ENCODE results near the gene SLC22A1. TPM values are rescaled to one million over a fixed set of nuclear protein-coding genes. Genes with fewer than 3 reads are reported as not detected.

The SLC22A1 gene
- total and polyA plus RNA-seq, 2 of the 13 experiments (the other 11 are each of a cell fraction or from before 2014, with no cell fraction given) = 0.80 to 0.87 TPM

DNA sequence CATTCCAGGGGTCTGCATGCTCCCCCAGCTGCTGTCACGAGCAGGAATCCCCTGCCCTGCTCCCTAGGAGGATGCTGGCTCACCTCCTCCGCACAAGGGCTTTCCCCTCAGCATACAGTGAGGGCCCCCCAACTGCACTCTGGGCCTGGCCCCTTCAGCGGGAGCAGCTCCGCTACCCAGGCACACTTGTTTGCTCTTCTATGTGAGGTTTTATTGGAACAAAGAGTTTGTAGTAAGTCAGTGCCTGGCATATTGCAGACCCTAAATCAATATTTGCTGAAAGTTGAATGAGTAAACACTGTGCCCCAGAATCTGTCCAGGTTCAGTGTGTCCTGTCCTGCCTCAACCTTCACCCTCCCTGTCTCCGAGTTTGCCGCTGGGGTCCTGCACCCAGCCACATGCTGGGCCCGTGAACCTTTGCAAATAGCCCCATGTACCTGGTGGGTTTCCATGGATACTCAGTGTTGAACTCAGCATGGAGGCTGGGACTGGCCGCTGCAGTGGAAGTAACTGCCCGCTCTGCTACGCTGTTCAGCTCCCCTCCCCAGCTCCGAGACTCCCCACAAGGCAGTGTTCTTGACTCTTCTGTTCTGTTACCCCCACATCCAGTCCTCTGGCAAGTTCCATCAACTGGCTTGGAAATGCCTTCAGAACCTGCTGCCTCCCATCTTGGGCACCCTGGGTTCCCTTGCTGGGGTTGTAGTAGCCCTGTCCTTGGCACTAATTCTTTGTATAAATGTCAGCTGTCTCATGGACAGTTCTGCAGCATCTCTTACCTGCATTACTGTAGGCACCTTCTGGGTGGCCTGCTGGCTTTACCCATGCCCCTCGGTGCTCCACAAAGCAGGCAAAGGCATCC is 15.7 kb downstream of the SLC22A1 start (continued):
- TF ChIP-seq, protein P1, sequence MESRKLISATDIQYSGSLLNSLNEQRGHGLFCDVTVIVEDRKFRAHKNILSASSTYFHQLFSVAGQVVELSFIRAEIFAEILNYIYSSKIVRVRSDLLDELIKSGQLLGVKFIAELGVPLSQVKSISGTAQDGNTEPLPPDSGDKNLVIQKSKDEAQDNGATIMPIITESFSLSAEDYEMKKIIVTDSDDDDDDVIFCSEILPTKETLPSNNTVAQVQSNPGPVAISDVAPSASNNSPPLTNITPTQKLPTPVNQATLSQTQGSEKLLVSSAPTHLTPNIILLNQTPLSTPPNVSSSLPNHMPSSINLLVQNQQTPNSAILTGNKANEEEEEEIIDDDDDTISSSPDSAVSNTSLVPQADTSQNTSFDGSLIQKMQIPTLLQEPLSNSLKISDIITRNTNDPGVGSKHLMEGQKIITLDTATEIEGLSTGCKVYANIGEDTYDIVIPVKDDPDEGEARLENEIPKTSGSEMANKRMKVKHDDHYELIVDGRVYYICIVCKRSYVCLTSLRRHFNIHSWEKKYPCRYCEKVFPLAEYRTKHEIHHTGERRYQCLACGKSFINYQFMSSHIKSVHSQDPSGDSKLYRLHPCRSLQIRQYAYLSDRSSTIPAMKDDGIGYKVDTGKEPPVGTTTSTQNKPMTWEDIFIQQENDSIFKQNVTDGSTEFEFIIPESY (CRISPR knock-in tag; IDR thresholded peaks at IDR 0.05) = peak; percentile 53
- TF ChIP-seq, protein P2, sequence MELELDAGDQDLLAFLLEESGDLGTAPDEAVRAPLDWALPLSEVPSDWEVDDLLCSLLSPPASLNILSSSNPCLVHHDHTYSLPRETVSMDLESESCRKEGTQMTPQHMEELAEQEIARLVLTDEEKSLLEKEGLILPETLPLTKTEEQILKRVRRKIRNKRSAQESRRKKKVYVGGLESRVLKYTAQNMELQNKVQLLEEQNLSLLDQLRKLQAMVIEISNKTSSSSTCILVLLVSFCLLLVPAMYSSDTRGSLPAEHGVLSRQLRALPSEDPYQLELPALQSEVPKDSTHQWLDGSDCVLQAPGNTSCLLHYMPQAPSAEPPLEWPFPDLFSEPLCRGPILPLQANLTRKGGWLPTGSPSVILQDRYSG (CRISPR knock-in tag; IDR thresholded peaks at IDR 0.05) = no peak
- TF ChIP-seq ZNF260 (CRISPR knock-in tag; IDR thresholded peaks at IDR 0.05; ENCODE audit: borderline replicate concordance, low read depth) = no peak
- TF ChIP-seq, protein P3, sequence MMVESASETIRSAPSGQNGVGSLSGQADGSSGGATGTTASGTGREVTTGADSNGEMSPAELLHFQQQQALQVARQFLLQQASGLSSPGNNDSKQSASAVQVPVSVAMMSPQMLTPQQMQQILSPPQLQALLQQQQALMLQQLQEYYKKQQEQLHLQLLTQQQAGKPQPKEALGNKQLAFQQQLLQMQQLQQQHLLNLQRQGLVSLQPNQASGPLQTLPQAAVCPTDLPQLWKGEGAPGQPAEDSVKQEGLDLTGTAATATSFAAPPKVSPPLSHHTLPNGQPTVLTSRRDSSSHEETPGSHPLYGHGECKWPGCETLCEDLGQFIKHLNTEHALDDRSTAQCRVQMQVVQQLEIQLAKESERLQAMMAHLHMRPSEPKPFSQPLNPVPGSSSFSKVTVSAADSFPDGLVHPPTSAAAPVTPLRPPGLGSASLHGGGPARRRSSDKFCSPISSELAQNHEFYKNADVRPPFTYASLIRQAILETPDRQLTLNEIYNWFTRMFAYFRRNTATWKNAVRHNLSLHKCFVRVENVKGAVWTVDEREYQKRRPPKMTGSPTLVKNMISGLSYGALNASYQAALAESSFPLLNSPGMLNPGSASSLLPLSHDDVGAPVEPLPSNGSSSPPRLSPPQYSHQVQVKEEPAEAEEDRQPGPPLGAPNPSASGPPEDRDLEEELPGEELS (CRISPR knock-in tag; IDR thresholded peaks at IDR 0.05) = peak; percentile 89; the same call in 1 of the 2 replicates
- TF ChIP-seq TARDBP (CRISPR knock-in tag; IDR thresholded peaks at IDR 0.05) = peak; percentile 38; the same call in 1 of the 2 replicates
- TF ChIP-seq AGO1 (IDR thresholded peaks at IDR 0.05; ENCODE audit: low read depth, low read length, poor library complexity, severe bottlenecking) = no peak
- no peak for TF ChIP-seq U2AF1 (optimal IDR thresholded peaks at IDR 0.05; ENCODE audit: low read depth, low read length)
- TF ChIP-seq CBX1 (IDR thresholded peaks at IDR 0.05; ENCODE audit: low read depth) = no peak
- TF ChIP-seq MTF1 (CRISPR knock-in tag; IDR thresholded peaks at IDR 0.05) = no peak
- TF ChIP-seq, protein P4, sequence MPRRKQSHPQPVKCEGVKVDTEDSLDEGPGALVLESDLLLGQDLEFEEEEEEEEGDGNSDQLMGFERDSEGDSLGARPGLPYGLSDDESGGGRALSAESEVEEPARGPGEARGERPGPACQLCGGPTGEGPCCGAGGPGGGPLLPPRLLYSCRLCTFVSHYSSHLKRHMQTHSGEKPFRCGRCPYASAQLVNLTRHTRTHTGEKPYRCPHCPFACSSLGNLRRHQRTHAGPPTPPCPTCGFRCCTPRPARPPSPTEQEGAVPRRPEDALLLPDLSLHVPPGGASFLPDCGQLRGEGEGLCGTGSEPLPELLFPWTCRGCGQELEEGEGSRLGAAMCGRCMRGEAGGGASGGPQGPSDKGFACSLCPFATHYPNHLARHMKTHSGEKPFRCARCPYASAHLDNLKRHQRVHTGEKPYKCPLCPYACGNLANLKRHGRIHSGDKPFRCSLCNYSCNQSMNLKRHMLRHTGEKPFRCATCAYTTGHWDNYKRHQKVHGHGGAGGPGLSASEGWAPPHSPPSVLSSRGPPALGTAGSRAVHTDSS (CRISPR knock-in tag; conservative IDR thresholded peaks at IDR 0.05) = 0 out of 2 replicates have a peak, but pooled peaks have one; percentile 50
- TF ChIP-seq ZNF530 (CRISPR knock-in tag; IDR thresholded peaks at IDR 0.05; ENCODE audit: low read depth) = no peak
- TF ChIP-seq RFXANK (CRISPR knock-in tag; IDR thresholded peaks at IDR 0.05) = 0 out of 2 replicates have a peak, but pooled peaks have one; percentile 33
- TF ChIP-seq ZNF329 (CRISPR knock-in tag; IDR thresholded peaks at IDR 0.05; ENCODE audit: low read depth) = no peak
- TF ChIP-seq ZC3H4 (CRISPR knock-in tag; IDR thresholded peaks at IDR 0.05; ENCODE audit: borderline replicate concordance) = no peak
- peak; percentile 46; the same call in 1 of the 2 replicates for TF ChIP-seq PHF21A (CRISPR knock-in tag; IDR thresholded peaks at IDR 0.05)
- TF ChIP-seq, protein P5, sequence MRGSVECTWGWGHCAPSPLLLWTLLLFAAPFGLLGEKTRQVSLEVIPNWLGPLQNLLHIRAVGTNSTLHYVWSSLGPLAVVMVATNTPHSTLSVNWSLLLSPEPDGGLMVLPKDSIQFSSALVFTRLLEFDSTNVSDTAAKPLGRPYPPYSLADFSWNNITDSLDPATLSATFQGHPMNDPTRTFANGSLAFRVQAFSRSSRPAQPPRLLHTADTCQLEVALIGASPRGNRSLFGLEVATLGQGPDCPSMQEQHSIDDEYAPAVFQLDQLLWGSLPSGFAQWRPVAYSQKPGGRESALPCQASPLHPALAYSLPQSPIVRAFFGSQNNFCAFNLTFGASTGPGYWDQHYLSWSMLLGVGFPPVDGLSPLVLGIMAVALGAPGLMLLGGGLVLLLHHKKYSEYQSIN (CRISPR knock-in tag; IDR thresholded peaks at IDR 0.05; ENCODE audit: borderline replicate concordance) = no peak
- peak; percentile 92; the same call in 1 of the 2 replicates for TF ChIP-seq ISL2 (CRISPR knock-in tag; IDR thresholded peaks at IDR 0.05)
- peak; percentile 66; the same call in 1 of the 2 replicates for TF ChIP-seq KAT8 (CRISPR knock-in tag; IDR thresholded peaks at IDR 0.05)
- no peak for TF ChIP-seq RBM39 (IDR thresholded peaks at IDR 0.05; ENCODE audit: low read depth, low read length, poor library complexity, severe bottlenecking)

Data from HepG2 (cell line).